GM12891 (cell line): ENCODE data around the gene ZNF587.

Experiments
- PAX5 ChIP-seq: IDR thresholded peaks from 2 replicates; pipeline ENCODE4 v1.6.1; 2011; ENCODE audit warnings: low read length, moderate library complexity, mild to moderate bottlenecking; ENCODE audit not compliant: insufficient read depth, severe bottlenecking
- POLR2A ChIP-seq: IDR thresholded peaks from 2 replicates; pipeline ENCODE4 v1.6.1; 2011; ENCODE audit warnings: low read depth, low read length, control low read depth
- POLR2AphosphoS5 ChIP-seq: IDR thresholded peaks from 2 replicates; pipeline ENCODE4 v1.6.1; 2011; ENCODE audit warnings: low read depth, low read length, control low read depth
- POU2F2 ChIP-seq: IDR thresholded peaks from 2 replicates; pipeline ENCODE4 v1.6.1; 2011; ENCODE audit warnings: low read depth, mild to moderate bottlenecking, control low read depth, low read length, moderate library complexity
- SPI1 ChIP-seq: IDR thresholded peaks from 2 replicates; pipeline ENCODE4 v1.6.1; 2011; ENCODE audit warnings: low read depth, low read length, control low read depth
- TAF1 ChIP-seq: IDR thresholded peaks from 2 replicates; pipeline ENCODE4 v1.6.1; 2011; ENCODE audit warnings: low read depth, low read length, control low read depth

- TF ChIP-seq POLR2A (no peak), TAF1 (no peak), PAX5 (no peak), POLR2AphosphoS5 (no peak), POU2F2 (no peak), SPI1 (no peak)
These were observed 20.6 kb downstream of the ZNF587 start for GRCh38 chr19:57870225-57870624.
